GM20000 (cell line): ENCODE data around the gene SGPP2.

ENCODE experiments used
- DNase-seq: peaks from one replicate; pipeline ENCODE4 v3.0.0; 2012; ENCODE audit warnings: low spot score
- TF ChIP-seq, protein P1 (sequence below): IDR thresholded peaks from 2 replicates; pipeline ENCODE4 v1.5.1; 2012; ENCODE audit warnings: mild to moderate bottlenecking, control low read depth; ENCODE audit errors: extremely low read depth, missing control alignments

SGPP2 gene

DNA sequence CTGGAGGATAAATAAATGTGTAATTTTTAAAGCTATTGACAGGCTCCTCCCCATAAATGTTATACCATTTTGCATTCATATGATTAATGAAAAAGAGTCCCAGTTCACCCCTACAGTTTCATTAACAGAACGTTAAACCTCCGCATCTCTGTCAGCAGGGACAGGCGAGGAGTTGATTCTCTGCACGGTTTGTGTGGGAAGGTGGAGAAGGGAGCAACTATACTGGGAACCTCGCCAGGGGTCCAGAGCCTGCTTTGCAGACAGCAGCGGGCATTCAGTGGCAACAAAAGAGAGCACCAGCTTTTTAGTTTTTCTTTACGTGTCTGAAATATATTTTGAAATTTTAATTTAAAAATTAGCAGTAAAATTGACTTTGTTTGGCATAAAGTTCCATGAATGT is 130.2 kb downstream of the SGPP2 start:
- no peak for DNase-seq
- TF ChIP-seq, protein P1, sequence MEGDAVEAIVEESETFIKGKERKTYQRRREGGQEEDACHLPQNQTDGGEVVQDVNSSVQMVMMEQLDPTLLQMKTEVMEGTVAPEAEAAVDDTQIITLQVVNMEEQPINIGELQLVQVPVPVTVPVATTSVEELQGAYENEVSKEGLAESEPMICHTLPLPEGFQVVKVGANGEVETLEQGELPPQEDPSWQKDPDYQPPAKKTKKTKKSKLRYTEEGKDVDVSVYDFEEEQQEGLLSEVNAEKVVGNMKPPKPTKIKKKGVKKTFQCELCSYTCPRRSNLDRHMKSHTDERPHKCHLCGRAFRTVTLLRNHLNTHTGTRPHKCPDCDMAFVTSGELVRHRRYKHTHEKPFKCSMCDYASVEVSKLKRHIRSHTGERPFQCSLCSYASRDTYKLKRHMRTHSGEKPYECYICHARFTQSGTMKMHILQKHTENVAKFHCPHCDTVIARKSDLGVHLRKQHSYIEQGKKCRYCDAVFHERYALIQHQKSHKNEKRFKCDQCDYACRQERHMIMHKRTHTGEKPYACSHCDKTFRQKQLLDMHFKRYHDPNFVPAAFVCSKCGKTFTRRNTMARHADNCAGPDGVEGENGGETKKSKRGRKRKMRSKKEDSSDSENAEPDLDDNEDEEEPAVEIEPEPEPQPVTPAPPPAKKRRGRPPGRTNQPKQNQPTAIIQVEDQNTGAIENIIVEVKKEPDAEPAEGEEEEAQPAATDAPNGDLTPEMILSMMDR, result no peak

DNA sequence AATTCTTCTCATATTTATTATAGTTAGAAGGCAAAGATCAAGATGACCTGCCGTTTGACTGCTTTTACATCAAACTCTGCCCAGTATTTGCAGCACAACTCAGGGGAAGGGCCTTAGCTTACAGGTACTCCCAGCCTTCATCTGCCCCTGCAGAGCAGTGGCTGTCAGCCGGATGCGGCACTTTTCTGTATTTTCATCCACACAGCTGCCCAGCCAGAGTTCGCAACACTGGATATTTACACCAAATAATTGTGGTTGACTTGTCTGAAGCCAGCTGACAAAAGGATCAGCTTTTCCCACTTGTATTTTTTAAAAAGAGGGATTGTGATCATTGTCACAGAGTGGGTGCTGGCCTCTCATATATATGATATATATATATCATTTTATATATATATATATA is 136.8 kb downstream of the SGPP2 start:
- TF ChIP-seq, protein P1, result no peak

DNA sequence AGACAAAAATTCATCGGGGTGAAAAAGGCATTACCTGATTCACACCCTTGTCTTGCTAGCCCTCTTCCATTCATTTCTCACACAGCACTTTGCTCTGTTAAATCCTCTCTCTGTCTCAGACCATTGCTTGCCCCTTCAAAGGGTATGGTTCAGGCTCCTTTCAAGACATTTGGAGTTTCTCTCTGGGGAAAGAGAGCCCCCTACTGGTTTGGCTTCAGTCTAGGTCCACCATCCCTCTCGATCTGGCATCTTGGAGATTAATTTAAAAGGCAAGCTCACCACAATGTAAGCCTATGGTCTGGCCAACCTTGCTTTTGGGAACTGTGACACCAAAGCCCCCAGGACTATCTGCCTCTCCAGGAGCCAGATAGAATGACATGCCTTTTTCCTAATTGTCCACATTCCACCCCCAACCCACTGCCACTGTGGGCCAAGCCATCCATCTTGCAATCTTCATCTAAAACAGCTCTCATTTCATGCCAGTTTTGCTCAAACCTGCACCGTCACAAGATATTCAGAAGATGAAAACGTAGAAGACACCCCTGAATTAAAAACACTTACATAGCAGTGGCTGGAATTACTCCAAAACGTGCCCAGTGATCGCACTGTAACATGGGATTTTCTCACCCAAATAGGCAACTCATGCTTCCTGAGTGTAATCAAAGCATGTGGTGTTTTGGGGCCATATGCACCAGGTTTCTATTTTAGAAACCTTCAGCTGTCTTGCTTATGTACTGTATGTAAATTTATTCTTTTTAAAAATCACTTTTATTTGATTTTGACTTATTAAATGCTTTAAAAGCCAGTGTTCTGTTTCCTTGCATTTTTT is 137.7 kb downstream of the SGPP2 start:
- TF ChIP-seq, protein P1, result peak; percentile 45

More for the DNA sequence above, 136.8 kb downstream of the SGPP2 start:
- DNase-seq, result no peak

DNA sequence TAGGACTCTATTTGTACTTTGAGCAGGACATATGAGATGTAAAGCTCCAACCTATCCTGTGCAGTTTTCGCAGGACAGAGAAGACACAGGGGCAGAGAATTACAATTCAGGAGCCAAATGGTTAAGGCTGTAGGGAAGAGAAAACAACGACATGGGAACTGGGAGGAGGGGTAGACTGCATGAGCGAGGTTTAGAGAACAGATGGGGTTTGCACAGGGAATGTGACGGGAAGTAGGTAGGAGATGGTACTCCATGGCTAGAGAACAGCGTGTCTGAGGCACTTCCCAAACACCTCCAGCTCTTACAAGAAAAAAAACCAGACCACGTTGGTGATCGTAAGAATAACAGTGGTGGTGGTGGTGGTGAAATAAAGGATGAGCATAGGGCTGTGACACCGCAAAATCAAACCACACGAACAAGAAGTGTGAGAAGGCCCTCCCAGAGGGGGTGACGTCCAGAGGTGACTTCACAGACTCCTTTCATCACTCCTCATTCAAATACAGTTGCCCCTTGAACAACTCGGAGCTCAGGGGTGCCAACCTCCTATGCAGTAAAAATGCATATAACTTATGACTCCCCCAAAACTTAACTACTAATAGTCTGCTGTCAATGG is 138.9 kb downstream of the SGPP2 start:
- TF ChIP-seq, protein P1, result no peak
- DNase-seq, result no peak

More for the DNA sequence above, 137.7 kb downstream of the SGPP2 start:
- peak; percentile 71 for DNase-seq

DNA sequence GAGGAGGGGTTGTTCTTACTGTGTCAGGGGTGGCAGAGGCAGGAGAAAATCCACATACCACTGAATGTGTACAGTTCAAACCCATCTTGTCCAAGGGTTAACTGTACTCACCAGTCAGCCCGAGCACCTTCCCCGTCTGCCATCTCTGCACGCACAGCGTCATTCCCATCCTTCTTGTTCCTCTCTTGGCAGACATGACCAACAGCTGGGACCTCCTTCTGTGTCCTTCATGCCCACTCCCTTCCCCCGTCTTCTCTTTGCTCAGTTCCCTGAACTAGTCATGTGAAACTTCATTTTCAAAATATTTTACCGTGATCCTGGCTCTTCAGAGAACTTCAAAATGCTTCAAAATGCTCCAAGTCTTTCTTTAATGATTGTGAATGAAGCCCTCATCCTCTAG is 139.6 kb downstream of the SGPP2 start:
- TF ChIP-seq, protein P1, result no peak
- no peak for DNase-seq

DNA sequence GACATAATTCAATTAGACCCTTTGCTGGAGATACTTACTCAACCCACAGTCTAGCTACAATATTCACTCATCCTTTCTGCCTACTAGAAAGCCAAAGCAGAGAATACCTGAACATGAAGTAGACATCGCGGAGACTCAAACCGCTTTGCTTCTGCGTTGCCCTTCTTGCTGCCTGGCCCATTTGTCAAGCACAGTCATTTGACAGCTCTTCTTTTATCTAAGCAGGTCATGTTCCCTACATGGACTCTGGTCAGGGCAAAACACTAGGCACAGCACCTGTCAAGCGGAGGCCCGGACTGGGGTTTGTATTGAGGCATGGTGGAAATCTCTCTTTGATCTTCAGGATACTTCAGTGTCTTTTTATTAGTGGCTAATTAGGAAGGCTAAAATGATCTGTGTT is 141.9 kb downstream of the SGPP2 start:
- TF ChIP-seq, protein P1, result no peak

DNA sequence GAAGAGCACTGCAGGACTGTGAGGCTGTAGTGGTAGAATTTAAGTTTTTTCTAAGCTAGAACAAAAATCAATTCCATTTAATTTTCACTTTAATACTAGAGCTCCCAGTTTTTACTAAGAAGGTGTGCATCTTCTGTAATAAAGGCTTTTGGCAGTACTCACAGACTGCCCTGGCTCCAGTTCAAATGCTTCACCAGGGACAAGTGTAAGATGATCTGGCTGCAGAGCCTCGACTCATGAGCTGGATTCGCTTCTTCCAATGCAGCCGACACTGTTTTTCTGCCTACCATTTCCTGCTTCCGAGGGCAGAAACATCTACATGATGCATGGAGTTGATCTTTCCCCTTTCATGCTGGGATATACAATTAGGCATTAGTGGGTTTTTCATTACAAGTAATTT is 144.5 kb downstream of the SGPP2 start:
- no peak for DNase-seq

More for the DNA sequence above, 141.9 kb downstream of the SGPP2 start:
- DNase-seq, result no peak

More for the DNA sequence above, 144.5 kb downstream of the SGPP2 start:
- TF ChIP-seq, protein P1, result no peak
